ENCODE data around the gene ENPP6. TPM values are rescaled to one million over a fixed set of nuclear protein-coding genes. Genes with fewer than 3 reads are reported as not detected.

ENPP6 gene
- total RNA-seq, 1 experiment from 2014 or later = not detected

DNA sequence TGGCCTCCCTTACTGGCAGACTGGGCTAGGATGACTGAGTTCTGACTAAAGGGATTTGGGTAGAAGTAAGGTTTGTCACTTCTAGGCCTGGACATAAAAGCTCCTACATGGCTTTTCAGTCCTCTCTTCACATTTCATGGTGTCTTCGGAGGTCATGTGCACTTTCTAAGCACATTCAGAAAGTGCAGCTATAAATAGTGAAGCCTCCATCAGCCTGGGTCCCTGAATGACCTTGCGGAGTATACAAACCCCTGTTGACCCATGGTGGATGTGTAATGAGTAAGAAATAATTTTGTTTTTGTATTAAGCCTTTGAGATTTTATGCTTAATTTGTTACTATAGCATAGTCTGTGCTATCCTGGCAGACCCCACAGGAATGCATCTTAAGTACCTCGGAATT is 158.6 kb downstream of the ENPP6 start:
- Mint-ChIP-seq H3K27ac (ENCODE audit: low read depth, unreplicated experiment) (no peak overlapping the region), H3K4me3 (ENCODE audit: unreplicated experiment) (no peak overlapping the region), H3K36me3 (ENCODE audit: insufficient read depth, unreplicated experiment) (no peaks in the 10 kb centered on the region), H3K4me1 (ENCODE audit: insufficient read depth, unreplicated experiment) (no peaks in the 10 kb centered on the region), H3K9me3 (ENCODE audit: unreplicated experiment) (no peaks in the 10 kb centered on the region), H3K27me3 (ENCODE audit: insufficient read depth, unreplicated experiment) (no peaks in the 10 kb centered on the region)
- ChIA-PET CTCF (no interaction called here), POLR2A (no interaction called here)
- BruUV-seq (replicated peaks) = no TSS peak
- TF ChIP-seq, protein P1, sequence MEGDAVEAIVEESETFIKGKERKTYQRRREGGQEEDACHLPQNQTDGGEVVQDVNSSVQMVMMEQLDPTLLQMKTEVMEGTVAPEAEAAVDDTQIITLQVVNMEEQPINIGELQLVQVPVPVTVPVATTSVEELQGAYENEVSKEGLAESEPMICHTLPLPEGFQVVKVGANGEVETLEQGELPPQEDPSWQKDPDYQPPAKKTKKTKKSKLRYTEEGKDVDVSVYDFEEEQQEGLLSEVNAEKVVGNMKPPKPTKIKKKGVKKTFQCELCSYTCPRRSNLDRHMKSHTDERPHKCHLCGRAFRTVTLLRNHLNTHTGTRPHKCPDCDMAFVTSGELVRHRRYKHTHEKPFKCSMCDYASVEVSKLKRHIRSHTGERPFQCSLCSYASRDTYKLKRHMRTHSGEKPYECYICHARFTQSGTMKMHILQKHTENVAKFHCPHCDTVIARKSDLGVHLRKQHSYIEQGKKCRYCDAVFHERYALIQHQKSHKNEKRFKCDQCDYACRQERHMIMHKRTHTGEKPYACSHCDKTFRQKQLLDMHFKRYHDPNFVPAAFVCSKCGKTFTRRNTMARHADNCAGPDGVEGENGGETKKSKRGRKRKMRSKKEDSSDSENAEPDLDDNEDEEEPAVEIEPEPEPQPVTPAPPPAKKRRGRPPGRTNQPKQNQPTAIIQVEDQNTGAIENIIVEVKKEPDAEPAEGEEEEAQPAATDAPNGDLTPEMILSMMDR (IDR thresholded peaks at IDR 0.05; ENCODE audit: unreplicated experiment) = no peak
- intact Hi-C loops (cut with micrococcal nuclease) = no loop called here
- DNase-seq (ENCODE audit: unreplicated experiment) = no peak

DNA sequence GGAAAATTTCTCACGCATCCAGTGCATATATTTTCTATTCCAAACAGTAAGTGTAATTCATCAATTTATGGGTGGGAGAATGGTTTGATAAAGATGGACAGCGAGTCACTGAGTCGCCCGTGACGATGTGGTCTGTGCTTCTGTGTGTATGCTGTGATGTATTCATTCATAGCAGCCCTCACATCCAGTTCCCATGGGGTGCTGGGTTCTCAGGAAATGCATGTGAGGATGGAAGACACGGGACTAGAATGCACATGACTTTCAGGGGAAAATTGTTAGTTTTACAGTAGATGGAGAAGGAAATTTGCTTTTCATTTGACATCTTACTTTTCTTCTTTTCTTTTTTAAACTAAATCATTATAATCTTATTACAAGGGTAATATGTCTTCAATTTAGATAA is 159.6 kb downstream of the ENPP6 start:
- DNase-seq (ENCODE audit: unreplicated experiment) = no peak
- intact Hi-C loops (cut with micrococcal nuclease) = no loop called here
- Mint-ChIP-seq H3K27me3 (ENCODE audit: insufficient read depth, unreplicated experiment) (no peaks in the 10 kb centered on the region), H3K4me3 (ENCODE audit: unreplicated experiment) (no peak overlapping the region), H3K36me3 (ENCODE audit: insufficient read depth, unreplicated experiment) (no peaks in the 10 kb centered on the region), H3K4me1 (ENCODE audit: insufficient read depth, unreplicated experiment) (no peaks in the 10 kb centered on the region), H3K27ac (ENCODE audit: low read depth, unreplicated experiment) (no peak overlapping the region), H3K9me3 (ENCODE audit: unreplicated experiment) (no peaks in the 10 kb centered on the region)
- POLR2A ChIA-PET = no interaction called here
- no TSS peak for BruUV-seq (replicated peaks)
- TF ChIP-seq, protein P1 (IDR thresholded peaks at IDR 0.05; ENCODE audit: unreplicated experiment) = no peak
- CTCF ChIA-PET = no interaction called here

DNA sequence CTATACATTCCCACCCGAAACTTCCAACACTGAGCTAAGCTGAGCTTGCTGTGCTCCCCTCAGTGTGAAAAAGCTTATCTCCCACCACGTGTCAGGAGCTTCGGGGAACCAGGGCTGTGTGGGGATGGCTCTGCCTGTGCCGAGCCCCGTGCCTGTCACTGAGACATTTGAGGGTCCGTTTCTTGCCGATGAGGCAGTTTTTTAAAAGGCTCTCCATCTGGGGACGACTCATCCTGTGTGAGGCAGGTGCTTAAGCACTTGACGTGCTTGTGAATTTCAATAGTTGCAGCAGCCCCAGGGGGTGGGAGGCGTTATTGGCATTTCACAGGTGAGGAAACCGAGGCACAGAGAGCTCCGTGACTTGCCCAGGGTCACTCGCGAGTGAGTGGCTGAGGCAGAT is 160.8 kb downstream of the ENPP6 start:
- Mint-ChIP-seq H3K4me3 (ENCODE audit: unreplicated experiment) (no peak overlapping the region), H3K36me3 (ENCODE audit: insufficient read depth, unreplicated experiment) (no peaks in the 10 kb centered on the region), H3K4me1 (ENCODE audit: insufficient read depth, unreplicated experiment) (no peaks in the 10 kb centered on the region), H3K27me3 (ENCODE audit: insufficient read depth, unreplicated experiment) (no peaks in the 10 kb centered on the region), H3K27ac (ENCODE audit: low read depth, unreplicated experiment) (no peak overlapping the region), H3K9me3 (ENCODE audit: unreplicated experiment) (no peaks in the 10 kb centered on the region)
- BruUV-seq (replicated peaks) = no TSS peak
- POLR2A ChIA-PET = interaction anchor here (0.6 kb wide), 1 partner anchor 350 kb away, joined by 3 read pairs; no protein-coding TSS in a partner anchor
- DNase-seq (ENCODE audit: unreplicated experiment) = no peak
- CTCF ChIA-PET = interaction anchor here (0.5 kb wide), 1 partner anchor 14 kb away, joined by 3 read pairs; no protein-coding TSS in a partner anchor
- intact Hi-C loops (cut with micrococcal nuclease) = no loop called here
- TF ChIP-seq, protein P1 (IDR thresholded peaks at IDR 0.05; ENCODE audit: unreplicated experiment) = no peak

DNA sequence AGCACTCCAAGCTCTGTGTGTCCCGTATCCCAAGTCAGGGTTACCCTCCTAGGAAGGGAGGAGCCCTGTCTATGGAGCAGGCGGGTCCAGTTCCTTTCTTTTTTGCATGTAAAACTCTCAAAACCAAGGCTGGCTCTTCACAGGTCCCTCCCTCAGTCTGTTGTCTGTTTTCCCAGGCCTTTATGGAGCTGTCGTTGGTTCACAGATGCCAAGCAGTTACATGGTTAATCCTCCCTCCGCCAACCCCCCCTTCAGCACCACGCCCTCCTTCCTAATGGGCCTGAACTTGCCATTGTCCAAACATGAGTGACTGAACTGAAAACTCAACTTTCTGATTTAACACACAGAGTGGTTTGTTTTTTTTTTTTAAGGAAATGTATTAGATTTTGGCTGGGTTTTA is 164.2 kb downstream of the ENPP6 start:
- no TSS peak for BruUV-seq (replicated peaks)
- ChIA-PET POLR2A (interaction anchor here (1.1 to 1.2 kb wide), 2 partner anchors 31 to 143 kb away, joined by 4 to 5 read pairs; no protein-coding TSS in a partner anchor), CTCF (interaction anchor here (0.5 to 0.8 kb wide), 4 partner anchors 16 to 1766 kb away, joined by 3 to 7 read pairs (median 3); no protein-coding TSS in a partner anchor)
- TF ChIP-seq, protein P1 (IDR thresholded peaks at IDR 0.05; ENCODE audit: unreplicated experiment) = no peak
- Mint-ChIP-seq H3K27me3 (ENCODE audit: insufficient read depth, unreplicated experiment) (no peaks in the 10 kb centered on the region), H3K9me3 (ENCODE audit: unreplicated experiment) (no peaks in the 10 kb centered on the region), H3K27ac (ENCODE audit: low read depth, unreplicated experiment) (no peak overlapping the region), H3K36me3 (ENCODE audit: insufficient read depth, unreplicated experiment) (no peaks in the 10 kb centered on the region), H3K4me1 (ENCODE audit: insufficient read depth, unreplicated experiment) (no peaks in the 10 kb centered on the region), H3K4me3 (ENCODE audit: unreplicated experiment) (no peak overlapping the region)
- no peak for DNase-seq (ENCODE audit: unreplicated experiment)
- intact Hi-C loops (cut with micrococcal nuclease) = no loop called here

All from MCF 10A (cell line).